Liver (tissue), 9 donors: ENCODE data around the gene TNNI3. TPM values are rescaled to one million over a fixed set of nuclear protein-coding genes. Genes with fewer than 3 reads are reported as not detected.

Experiments used
- DNase-seq: peaks from one replicate; pipeline ENCODE4 v3.0.0-alpha.2; 2017; ENCODE audit warnings: low spot score
- H3K27ac ChIP-seq, 2 donors: one replicate each; pipeline ENCODE4 v1.7.0; 2013; ENCODE audit warnings: inconsistent platforms in 2 of 2, low read length in 2 of 2, control low read depth in 1 of 2, low read depth in 1 of 2, mild to moderate bottlenecking in 1 of 2
- H3K27me3 ChIP-seq, 4 donors: one replicate each; pipeline versions ENCODE4 v1.6.1 to v1.7.0; 2013; ENCODE audit warnings: low read length in 3 of 4, inconsistent platforms in 1 of 4, mild to moderate bottlenecking in 1 of 4, moderate library complexity in 1 of 4; ENCODE audit not compliant: control insufficient read depth in 4 of 4, insufficient read depth in 4 of 4
- H3K36me3 ChIP-seq, 4 donors: one replicate each; pipeline versions ENCODE4 v1.6.1 to v1.7.0; 2013; ENCODE audit warnings: low read length in 3 of 4, mild to moderate bottlenecking in 3 of 4, low read depth in 1 of 4, moderate library complexity in 1 of 4; ENCODE audit not compliant: control insufficient read depth in 4 of 4, insufficient read depth in 3 of 4
- H3K4me1 ChIP-seq, 4 donors: one replicate each; pipeline versions ENCODE4 v1.6.1 to v1.7.0; 2013; ENCODE audit warnings: low read length in 3 of 4, mild to moderate bottlenecking in 3 of 4, moderate library complexity in 1 of 4; ENCODE audit not compliant: control insufficient read depth in 4 of 4, insufficient read depth in 4 of 4
- H3K4me3 ChIP-seq, 3 donors: one replicate each; pipeline versions ENCODE4 v1.6.1 to v1.7.0; 2013; ENCODE audit warnings: low read length in 3 of 3, control low read depth in 1 of 3, low read depth in 1 of 3, mild to moderate bottlenecking in 1 of 3
- H3K9ac ChIP-seq, 2 donors: one replicate each; pipeline ENCODE4 v1.7.0; 2013; ENCODE audit warnings: low read length in 2 of 2, mild to moderate bottlenecking in 2 of 2, moderate library complexity in 2 of 2, control low read depth in 1 of 2, low read depth in 1 of 2
- H3K9me3 ChIP-seq, 4 donors: one replicate each; pipeline versions ENCODE4 v1.6.1 to v1.7.0; 2013; ENCODE audit warnings: low read length in 3 of 4; ENCODE audit not compliant: control insufficient read depth in 4 of 4
- EGR1 ChIP-seq, 2 donors: IDR thresholded peaks; 2 replicates each; pipeline ENCODE4 v1.6.1; 2016 to 2018; ENCODE audit warnings: antibody characterized with exemption in 2 of 2, low read depth in 2 of 2
- FOXA1 ChIP-seq: IDR thresholded peaks from 2 replicates; pipeline ENCODE4 v1.6.1; 2016; ENCODE audit warnings: antibody characterized with exemption
- GABPA ChIP-seq, 2 donors: IDR thresholded peaks in 1 of 2; conservative IDR thresholded peaks in 1 of 2; 2 replicates each; pipeline ENCODE4 v1.6.1; 2016; ENCODE audit warnings: antibody characterized with exemption in 2 of 2, mild to moderate bottlenecking in 1 of 2, moderate library complexity in 1 of 2
- HNF4A ChIP-seq, 2 donors: conservative IDR thresholded peaks; 2 replicates each; pipeline ENCODE4 v1.6.1; 2016; ENCODE audit warnings: antibody characterized with exemption in 2 of 2, mild to moderate bottlenecking in 2 of 2
- HNF4G ChIP-seq: IDR thresholded peaks from 2 replicates; pipeline ENCODE4 v1.6.1; 2016; ENCODE audit warnings: antibody characterized with exemption
- JUND ChIP-seq, 2 donors: IDR thresholded peaks; 2 replicates each; pipeline ENCODE4 v1.6.1; 2016; ENCODE audit warnings: antibody characterized with exemption in 2 of 2
- NR2F2 ChIP-seq: IDR thresholded peaks from 2 replicates; pipeline ENCODE4 v1.6.1; 2016; ENCODE audit warnings: antibody characterized with exemption
- RAD21 ChIP-seq, 2 donors: IDR thresholded peaks; 2 replicates each; pipeline ENCODE4 v1.6.1; 2016; ENCODE audit warnings: antibody characterized with exemption in 2 of 2, mild to moderate bottlenecking in 2 of 2
- RXRA ChIP-seq, 2 donors: IDR thresholded peaks; 2 replicates each; pipeline ENCODE4 v1.6.1; 2017 to 2018; ENCODE audit warnings: antibody characterized with exemption in 2 of 2, mild to moderate bottlenecking in 1 of 2
- SP1 ChIP-seq: IDR thresholded peaks from 2 replicates; pipeline ENCODE4 v1.6.1; 2018; ENCODE audit warnings: antibody characterized with exemption, mild to moderate bottlenecking
- TAF1 ChIP-seq: conservative IDR thresholded peaks from 2 replicates; pipeline ENCODE4 v1.6.1; 2016; ENCODE audit warnings: antibody characterized with exemption, mild to moderate bottlenecking
- YY1 ChIP-seq: IDR thresholded peaks from 2 replicates; pipeline ENCODE4 v1.6.1; 2016; ENCODE audit warnings: antibody characterized with exemption, mild to moderate bottlenecking
- WGBS: extraction: QIAGEN DNeasy Blood & Tissue Kit; methylation state at CpG from one replicate; pipeline ENCODE4 v1.1.7; 2013; 5-methylcytosine and 5-hydroxymethylcytosine counted together
- polyA plus RNA-seq, 2 donors: library from polyadenylated mRNA; stranded (reverse) in 1 of 2; unstranded in 1 of 2; fragments of 200-250 nt in 1 of 2; fragments of >200 nt in 1 of 2; fragmentation: Nextera tagmentation in 1 of 2; extraction: Ambion mirVana in 1 of 2; gene quantifications; one replicate each; pipeline versions ENCODE4 v1.2.1 to v1.2.3, GENCODE V29; 2013 to 2015
- total RNA-seq, 2 donors: library from RNA; depleted of rRNA; stranded (reverse); fragments of >200 nt; gene quantifications; one replicate each; pipeline ENCODE4 v1.2.3, GENCODE V29; 2014
- TF ChIP-seq, protein P1 (sequence below): IDR thresholded peaks from 2 replicates; pipeline ENCODE4 v1.6.1; 2016; ENCODE audit warnings: antibody characterized with exemption
- TF ChIP-seq, protein P2 (sequence below): IDR thresholded peaks from 2 replicates; pipeline ENCODE4 v1.6.1; 2016; ENCODE audit warnings: antibody characterized with exemption, mild to moderate bottlenecking
- TF ChIP-seq, protein P3 (sequence below): IDR thresholded peaks from 2 replicates; pipeline ENCODE4 v1.6.1; 2016; ENCODE audit warnings: antibody characterized with exemption
- TF ChIP-seq, protein P4 (sequence below): IDR thresholded peaks from 2 replicates; pipeline ENCODE4 v1.6.1; 2016; ENCODE audit warnings: antibody characterized with exemption
- donor health status: healthy.
- donor health status: healthy.
- donor health status: healthy.
- donor health status: healthy.
- donor health status: healthy.

The TNNI3 gene
- total and polyA plus RNA-seq, 4 donors, result not detected

DNA sequence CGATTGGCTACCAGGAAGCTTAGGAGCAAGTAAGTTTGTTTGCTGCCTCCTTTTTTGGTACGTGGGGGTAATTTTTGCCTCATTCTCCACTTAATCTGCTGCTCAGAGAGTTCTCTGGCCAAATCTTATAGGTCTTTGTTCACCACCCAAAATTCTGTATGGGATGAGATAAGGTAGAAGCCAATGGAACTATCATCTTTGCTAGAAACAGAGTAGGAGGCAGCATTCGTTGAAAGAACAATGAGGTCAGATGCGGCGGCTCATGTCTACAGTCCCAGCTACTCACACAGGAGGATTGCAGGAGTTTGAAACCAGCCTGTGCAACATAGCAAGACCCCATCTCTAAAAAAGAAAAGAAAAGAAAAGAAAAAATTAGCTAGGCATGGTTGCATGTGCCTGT lies 13.9 kb upstream of the TNNI3 start:
- Histone ChIP-seq H3K36me3 (no peaks in the 10 kb centered on the region), H3K9ac (no peak overlapping the region), H3K4me1 (peaks cover 0 to 5% (median 0%) of the 10 kb centered on the region in 4 donors), H3K27me3 (peaks cover 5 to 15% (median 8%) of the 10 kb centered on the region in 4 donors), H3K4me3 (no peak overlapping the region), H3K9me3 (no peaks in the 10 kb centered on the region), H3K27ac (no peak overlapping the region)
- DNase-seq, result no peak
- WGBS, result 77% methylated on average over 5 of the region's 5 CpGs
- TF ChIP-seq, protein P1, sequence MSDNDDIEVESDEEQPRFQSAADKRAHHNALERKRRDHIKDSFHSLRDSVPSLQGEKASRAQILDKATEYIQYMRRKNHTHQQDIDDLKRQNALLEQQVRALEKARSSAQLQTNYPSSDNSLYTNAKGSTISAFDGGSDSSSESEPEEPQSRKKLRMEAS, result no peak
- TF ChIP-seq HNF4A (conservative IDR thresholded peaks at IDR 0.05) (no peak), FOXA1 (no peak), YY1 (no peak), GABPA (IDR thresholded peaks at IDR 0.05 in 1 of 2, conservative IDR thresholded peaks at IDR 0.05 in 1 of 2) (no peak), RAD21 (IDR thresholded peaks at IDR 0.05) (no peak), RXRA (IDR thresholded peaks at IDR 0.05) (no peak), EGR1 (IDR thresholded peaks at IDR 0.05; ENCODE audit: low read depth in 2 of 2) (no peak)
- TF ChIP-seq, protein P2, sequence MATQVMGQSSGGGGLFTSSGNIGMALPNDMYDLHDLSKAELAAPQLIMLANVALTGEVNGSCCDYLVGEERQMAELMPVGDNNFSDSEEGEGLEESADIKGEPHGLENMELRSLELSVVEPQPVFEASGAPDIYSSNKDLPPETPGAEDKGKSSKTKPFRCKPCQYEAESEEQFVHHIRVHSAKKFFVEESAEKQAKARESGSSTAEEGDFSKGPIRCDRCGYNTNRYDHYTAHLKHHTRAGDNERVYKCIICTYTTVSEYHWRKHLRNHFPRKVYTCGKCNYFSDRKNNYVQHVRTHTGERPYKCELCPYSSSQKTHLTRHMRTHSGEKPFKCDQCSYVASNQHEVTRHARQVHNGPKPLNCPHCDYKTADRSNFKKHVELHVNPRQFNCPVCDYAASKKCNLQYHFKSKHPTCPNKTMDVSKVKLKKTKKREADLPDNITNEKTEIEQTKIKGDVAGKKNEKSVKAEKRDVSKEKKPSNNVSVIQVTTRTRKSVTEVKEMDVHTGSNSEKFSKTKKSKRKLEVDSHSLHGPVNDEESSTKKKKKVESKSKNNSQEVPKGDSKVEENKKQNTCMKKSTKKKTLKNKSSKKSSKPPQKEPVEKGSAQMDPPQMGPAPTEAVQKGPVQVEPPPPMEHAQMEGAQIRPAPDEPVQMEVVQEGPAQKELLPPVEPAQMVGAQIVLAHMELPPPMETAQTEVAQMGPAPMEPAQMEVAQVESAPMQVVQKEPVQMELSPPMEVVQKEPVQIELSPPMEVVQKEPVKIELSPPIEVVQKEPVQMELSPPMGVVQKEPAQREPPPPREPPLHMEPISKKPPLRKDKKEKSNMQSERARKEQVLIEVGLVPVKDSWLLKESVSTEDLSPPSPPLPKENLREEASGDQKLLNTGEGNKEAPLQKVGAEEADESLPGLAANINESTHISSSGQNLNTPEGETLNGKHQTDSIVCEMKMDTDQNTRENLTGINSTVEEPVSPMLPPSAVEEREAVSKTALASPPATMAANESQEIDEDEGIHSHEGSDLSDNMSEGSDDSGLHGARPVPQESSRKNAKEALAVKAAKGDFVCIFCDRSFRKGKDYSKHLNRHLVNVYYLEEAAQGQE, result no peak
- TF ChIP-seq, protein P3, sequence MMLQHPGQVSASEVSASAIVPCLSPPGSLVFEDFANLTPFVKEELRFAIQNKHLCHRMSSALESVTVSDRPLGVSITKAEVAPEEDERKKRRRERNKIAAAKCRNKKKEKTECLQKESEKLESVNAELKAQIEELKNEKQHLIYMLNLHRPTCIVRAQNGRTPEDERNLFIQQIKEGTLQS, result no peak
- TF ChIP-seq, protein P4, sequence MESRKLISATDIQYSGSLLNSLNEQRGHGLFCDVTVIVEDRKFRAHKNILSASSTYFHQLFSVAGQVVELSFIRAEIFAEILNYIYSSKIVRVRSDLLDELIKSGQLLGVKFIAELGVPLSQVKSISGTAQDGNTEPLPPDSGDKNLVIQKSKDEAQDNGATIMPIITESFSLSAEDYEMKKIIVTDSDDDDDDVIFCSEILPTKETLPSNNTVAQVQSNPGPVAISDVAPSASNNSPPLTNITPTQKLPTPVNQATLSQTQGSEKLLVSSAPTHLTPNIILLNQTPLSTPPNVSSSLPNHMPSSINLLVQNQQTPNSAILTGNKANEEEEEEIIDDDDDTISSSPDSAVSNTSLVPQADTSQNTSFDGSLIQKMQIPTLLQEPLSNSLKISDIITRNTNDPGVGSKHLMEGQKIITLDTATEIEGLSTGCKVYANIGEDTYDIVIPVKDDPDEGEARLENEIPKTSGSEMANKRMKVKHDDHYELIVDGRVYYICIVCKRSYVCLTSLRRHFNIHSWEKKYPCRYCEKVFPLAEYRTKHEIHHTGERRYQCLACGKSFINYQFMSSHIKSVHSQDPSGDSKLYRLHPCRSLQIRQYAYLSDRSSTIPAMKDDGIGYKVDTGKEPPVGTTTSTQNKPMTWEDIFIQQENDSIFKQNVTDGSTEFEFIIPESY, result no peak

DNA sequence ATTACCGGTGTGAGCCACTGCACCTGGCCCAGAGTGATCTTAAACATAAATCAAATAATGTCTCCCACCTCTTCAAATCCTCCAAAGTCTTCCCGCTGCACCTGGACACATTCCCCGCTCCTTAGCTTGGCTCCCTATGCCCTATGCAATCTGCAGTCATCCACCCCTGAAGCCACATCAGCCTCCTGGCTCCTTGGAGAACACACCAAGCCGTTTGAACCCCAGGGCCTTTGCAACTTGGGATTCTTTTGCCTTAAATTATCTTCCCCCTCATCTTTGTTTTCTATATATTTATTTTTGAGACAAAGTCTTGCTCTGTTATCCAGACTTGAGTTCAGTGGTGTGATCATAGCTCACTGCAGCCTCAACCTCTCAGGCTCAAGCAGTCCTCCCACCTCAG lies 11.6 kb upstream of the TNNI3 start:
- Histone ChIP-seq H3K9me3 (no peaks in the 10 kb centered on the region), H3K9ac (no peak overlapping the region), H3K27ac (no peak overlapping the region), H3K4me3 (no peak overlapping the region), H3K4me1 (peaks cover 0 to 10% (median 0%) of the 10 kb centered on the region in 4 donors), H3K27me3 (peaks cover 5 to 9% (median 5%) of the 10 kb centered on the region in 4 donors), H3K36me3 (no peaks in the 10 kb centered on the region)
- 69% methylated on average over 4 of the region's 4 CpGs for WGBS
- DNase-seq, result no peak
- TF ChIP-seq HNF4G, result no peak
- no peak for TF ChIP-seq GABPA (IDR thresholded peaks at IDR 0.05 in 1 of 2, conservative IDR thresholded peaks at IDR 0.05 in 1 of 2)
- TF ChIP-seq, protein P1, result no peak
- no peak for TF ChIP-seq EGR1 (IDR thresholded peaks at IDR 0.05; ENCODE audit: low read depth in 2 of 2)
- TF ChIP-seq, protein P2, result no peak
- no peak for TF ChIP-seq JUND (IDR thresholded peaks at IDR 0.05)
- no peak for TF ChIP-seq SP1
- TF ChIP-seq, protein P3, result no peak
- TF ChIP-seq HNF4A (conservative IDR thresholded peaks at IDR 0.05), result no peak
- TF ChIP-seq, protein P4, result no peak
- no peak for TF ChIP-seq RXRA (IDR thresholded peaks at IDR 0.05)
- TF ChIP-seq TAF1, result no peak
- TF ChIP-seq NR2F2, result no peak
